ENCODE measurements around the gene GRM8.

The GRM8 gene

GRCh38 chr7:126460664-126461063 is 792.1 kb downstream of the GRM8 start:
- no peak for ATAC-seq

GRCh38 chr7:126453104-126453503 is 799.6 kb downstream of the GRM8 start:
- no peak for TF ChIP-seq CREB5 (CRISPR knock-in tag; IDR thresholded peaks at IDR 0.05; ENCODE audit: low read depth)
- no peak for TF ChIP-seq PPARA (CRISPR knock-in tag; IDR thresholded peaks at IDR 0.05; ENCODE audit: borderline replicate concordance)
- no peak for TF ChIP-seq PATZ1 (CRISPR knock-in tag; IDR thresholded peaks at IDR 0.05; ENCODE audit: borderline replicate concordance)
- TF ChIP-seq GLIS3 (CRISPR knock-in tag; IDR thresholded peaks at IDR 0.05), result no peak
- TF ChIP-seq TOX (CRISPR knock-in tag; IDR thresholded peaks at IDR 0.05; ENCODE audit: borderline replicate concordance), result no peak
- TF ChIP-seq BACH2 (CRISPR knock-in tag; IDR thresholded peaks at IDR 0.05; ENCODE audit: borderline replicate concordance), result no peak
- no peak for TF ChIP-seq ZFP30 (CRISPR knock-in tag; IDR thresholded peaks at IDR 0.05)
- TF ChIP-seq POU6F1 (CRISPR knock-in tag; IDR thresholded peaks at IDR 0.05; ENCODE audit: borderline replicate concordance, low read depth), result no peak
- TF ChIP-seq ZNF8 (CRISPR knock-in tag; IDR thresholded peaks at IDR 0.05), result no peak
- no peak for TF ChIP-seq TCF4 (CRISPR knock-in tag; IDR thresholded peaks at IDR 0.05; ENCODE audit: borderline replicate concordance)

More at GRCh38 chr7:126460664-126461063, 792.1 kb downstream of the GRM8 start:
- TF ChIP-seq ZNF8 (CRISPR knock-in tag; IDR thresholded peaks at IDR 0.05), result no peak
- no peak for TF ChIP-seq CREB5 (CRISPR knock-in tag; IDR thresholded peaks at IDR 0.05; ENCODE audit: low read depth)
- TF ChIP-seq PPARA (CRISPR knock-in tag; IDR thresholded peaks at IDR 0.05; ENCODE audit: borderline replicate concordance), result no peak
- no peak for TF ChIP-seq SNAI2 (CRISPR knock-in tag; IDR thresholded peaks at IDR 0.05)
- TF ChIP-seq POU6F1 (CRISPR knock-in tag; IDR thresholded peaks at IDR 0.05; ENCODE audit: borderline replicate concordance, low read depth), result no peak
- TF ChIP-seq GLIS3 (CRISPR knock-in tag; IDR thresholded peaks at IDR 0.05), result no peak
- TF ChIP-seq PATZ1 (CRISPR knock-in tag; IDR thresholded peaks at IDR 0.05; ENCODE audit: borderline replicate concordance), result no peak
- TF ChIP-seq ARNTL (CRISPR knock-in tag; IDR thresholded peaks at IDR 0.05; ENCODE audit: borderline replicate concordance, low read depth), result no peak
- no peak for TF ChIP-seq ZNF565 (CRISPR knock-in tag; conservative IDR thresholded peaks at IDR 0.05; ENCODE audit: low read depth)
- no peak for TF ChIP-seq ZFP3 (CRISPR knock-in tag; IDR thresholded peaks at IDR 0.05)
- no peak for TF ChIP-seq BACH2 (CRISPR knock-in tag; IDR thresholded peaks at IDR 0.05; ENCODE audit: borderline replicate concordance)
- TF ChIP-seq OSR1 (CRISPR knock-in tag; IDR thresholded peaks at IDR 0.05), result no peak
- no peak for TF ChIP-seq TOX (CRISPR knock-in tag; IDR thresholded peaks at IDR 0.05; ENCODE audit: borderline replicate concordance)
- no peak for TF ChIP-seq ISL1 (CRISPR knock-in tag; IDR thresholded peaks at IDR 0.05)
- TF ChIP-seq ZFP30 (CRISPR knock-in tag; IDR thresholded peaks at IDR 0.05), result no peak
- TF ChIP-seq RARB (CRISPR knock-in tag; IDR thresholded peaks at IDR 0.05), result no peak

GRCh38 chr7:126450269-126450671 is 802.5 kb downstream of the GRM8 start:
- no peak for ATAC-seq
- TF ChIP-seq ZFP30 (CRISPR knock-in tag; IDR thresholded peaks at IDR 0.05) (no peak), OSR1 (CRISPR knock-in tag; IDR thresholded peaks at IDR 0.05) (no peak), ZNF565 (CRISPR knock-in tag; conservative IDR thresholded peaks at IDR 0.05; ENCODE audit: low read depth) (no peak), CSRNP3 (CRISPR knock-in tag; IDR thresholded peaks at IDR 0.05) (no peak), ZC3H10 (CRISPR knock-in tag; IDR thresholded peaks at IDR 0.05) (no peak), BACH2 (CRISPR knock-in tag; IDR thresholded peaks at IDR 0.05; ENCODE audit: borderline replicate concordance) (no peak), CSDC2 (CRISPR knock-in tag; IDR thresholded peaks at IDR 0.05) (no peak), ZNF8 (CRISPR knock-in tag; IDR thresholded peaks at IDR 0.05) (no peak), POU6F1 (CRISPR knock-in tag; IDR thresholded peaks at IDR 0.05; ENCODE audit: borderline replicate concordance, low read depth) (no peak), ZNF70 (CRISPR knock-in tag; IDR thresholded peaks at IDR 0.05) (no peak), PATZ1 (CRISPR knock-in tag; IDR thresholded peaks at IDR 0.05; ENCODE audit: borderline replicate concordance) (no peak), SNAI2 (CRISPR knock-in tag; IDR thresholded peaks at IDR 0.05) (no peak), ZFP3 (CRISPR knock-in tag; IDR thresholded peaks at IDR 0.05) (no peak)

More at GRCh38 chr7:126453104-126453503, 799.6 kb downstream of the GRM8 start:
- ATAC-seq, result no peak
